ENCODE measurements around the gene TARBP1. TPM values are rescaled to one million over a fixed set of nuclear protein-coding genes. Genes with fewer than 3 reads are reported as not detected.

TARBP1 gene
- total RNA-seq, 4 donors from 2014 or later = 17.2 to 25.8 (median 18.8) TPM

- TF ChIP-seq, protein P1, sequence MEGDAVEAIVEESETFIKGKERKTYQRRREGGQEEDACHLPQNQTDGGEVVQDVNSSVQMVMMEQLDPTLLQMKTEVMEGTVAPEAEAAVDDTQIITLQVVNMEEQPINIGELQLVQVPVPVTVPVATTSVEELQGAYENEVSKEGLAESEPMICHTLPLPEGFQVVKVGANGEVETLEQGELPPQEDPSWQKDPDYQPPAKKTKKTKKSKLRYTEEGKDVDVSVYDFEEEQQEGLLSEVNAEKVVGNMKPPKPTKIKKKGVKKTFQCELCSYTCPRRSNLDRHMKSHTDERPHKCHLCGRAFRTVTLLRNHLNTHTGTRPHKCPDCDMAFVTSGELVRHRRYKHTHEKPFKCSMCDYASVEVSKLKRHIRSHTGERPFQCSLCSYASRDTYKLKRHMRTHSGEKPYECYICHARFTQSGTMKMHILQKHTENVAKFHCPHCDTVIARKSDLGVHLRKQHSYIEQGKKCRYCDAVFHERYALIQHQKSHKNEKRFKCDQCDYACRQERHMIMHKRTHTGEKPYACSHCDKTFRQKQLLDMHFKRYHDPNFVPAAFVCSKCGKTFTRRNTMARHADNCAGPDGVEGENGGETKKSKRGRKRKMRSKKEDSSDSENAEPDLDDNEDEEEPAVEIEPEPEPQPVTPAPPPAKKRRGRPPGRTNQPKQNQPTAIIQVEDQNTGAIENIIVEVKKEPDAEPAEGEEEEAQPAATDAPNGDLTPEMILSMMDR (IDR thresholded peaks at IDR 0.05; ENCODE audit: low read depth) = no peak
Measured at GRCh38 chr1:234369784-234370183, 109.2 kb downstream of the TARBP1 start.

DNA sequence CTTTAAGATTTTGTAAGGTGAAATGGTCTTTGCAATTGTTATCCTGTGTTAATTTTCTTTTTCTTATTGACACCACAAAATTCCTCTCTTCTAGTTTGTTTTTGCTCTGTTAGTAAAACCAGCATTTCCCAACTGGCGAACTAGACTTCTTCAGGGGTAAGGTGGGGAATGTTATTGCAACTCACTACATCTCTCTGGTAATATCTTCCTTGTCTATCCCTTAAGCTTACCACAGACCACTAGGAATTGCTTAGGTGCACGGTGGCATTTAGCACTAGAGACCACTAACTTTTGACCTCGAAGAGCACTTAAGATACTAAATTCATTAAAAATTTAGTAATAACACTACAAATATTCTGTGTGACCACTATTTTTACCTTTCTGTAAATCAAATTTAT lies 109.9 kb downstream of the TARBP1 start:
- TF ChIP-seq, protein P1 (IDR thresholded peaks at IDR 0.05; ENCODE audit: low read depth) = no peak

- TF ChIP-seq, protein P1 (IDR thresholded peaks at IDR 0.05; ENCODE audit: low read depth) = no peak
Measured at GRCh38 chr1:234368320-234369032, 110.5 kb downstream of the TARBP1 start.

DNA sequence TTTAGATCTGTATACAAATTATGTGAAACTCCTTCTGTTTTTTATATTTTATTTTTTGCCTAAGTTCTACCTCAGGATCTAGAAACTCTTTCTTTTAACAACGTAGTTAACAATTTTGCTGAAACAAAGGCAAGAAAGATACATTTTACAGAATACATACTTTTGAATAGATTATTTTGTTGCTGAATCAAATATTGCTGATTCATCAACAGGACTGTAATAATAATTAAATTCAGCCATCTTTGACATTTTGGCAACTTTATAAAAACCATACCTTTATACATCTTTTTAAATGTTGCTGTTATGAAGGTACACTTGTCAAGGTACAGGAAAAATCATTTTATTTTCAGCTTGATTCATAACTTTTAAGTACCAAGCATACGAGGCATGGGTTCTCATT lies 116.4 kb downstream of the TARBP1 start:
- TF ChIP-seq, protein P1 (IDR thresholded peaks at IDR 0.05; ENCODE audit: low read depth) = no peak

GRCh38 chr1:234361102-234361603 lies 117.8 kb downstream of the TARBP1 start:
- TF ChIP-seq, protein P1 (IDR thresholded peaks at IDR 0.05; ENCODE audit: low read depth) = no peak

- TF ChIP-seq, protein P1 (IDR thresholded peaks at IDR 0.05; ENCODE audit: low read depth) = no peak
Measured at GRCh38 chr1:234357831-234358230, 121.1 kb downstream of the TARBP1 start.

DNA sequence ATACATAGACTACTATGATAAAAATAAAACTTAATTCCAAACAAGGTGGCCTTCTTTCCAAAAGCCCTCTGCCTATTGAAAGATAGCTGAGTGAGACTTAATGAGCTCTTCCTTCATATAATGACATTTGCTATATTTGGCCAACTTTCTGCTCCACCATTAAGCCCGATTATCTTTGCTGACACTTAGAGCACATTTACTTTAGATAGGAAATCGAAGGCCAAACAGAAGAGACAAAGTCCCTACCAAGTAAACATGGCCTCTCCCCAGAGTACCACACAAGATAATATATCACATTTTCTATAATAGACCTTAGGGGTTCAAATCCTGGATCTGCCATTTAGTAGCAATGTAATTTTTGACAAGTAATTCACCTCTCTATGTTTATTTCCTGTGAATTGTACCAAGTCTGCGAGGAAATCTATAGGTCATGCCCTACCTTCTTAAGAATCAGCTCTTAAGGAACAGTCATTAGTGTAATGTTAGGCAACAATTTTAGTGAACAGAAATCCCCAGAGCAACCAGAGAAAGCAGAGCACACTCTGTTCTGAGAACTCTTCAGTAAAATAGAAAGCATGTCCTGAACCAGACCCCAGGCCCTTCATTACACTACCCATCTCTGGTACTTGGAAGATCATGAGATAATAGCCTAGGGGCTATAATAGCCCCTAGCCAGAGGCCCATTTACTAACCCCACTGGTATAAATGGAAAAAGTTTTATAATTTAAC lies 123.0 kb downstream of the TARBP1 start:
- TF ChIP-seq, protein P1 (IDR thresholded peaks at IDR 0.05; ENCODE audit: low read depth) = no peak
